ENCODE measurements around the gene TMEM141. TPM values are rescaled to one million over a fixed set of nuclear protein-coding genes. Genes with fewer than 3 reads are reported as not detected.
A peak's percentile ranks its signal among the peaks of the same experiment; 100 is the strongest.
"Not testable (repeated sequence)": the region's sequence is repeated elsewhere in the genome, so short reads cannot be mapped to it uniquely, and the experiment has no call there.

The TMEM141 gene
- total and polyA plus RNA-seq, 2 donors (not counting 3 experiments of a cell fraction or from before 2014, with no cell fraction given): 43.2 to 146 TPM

- DNase-seq (ENCODE audit: low read depth, low spot score); H3K4me1 ChIP-seq (ENCODE audit: control insufficient read depth, extremely low read depth, insufficient read depth, low read length); H3K4me3 ChIP-seq (replicated peaks in 1 of 3; ENCODE audit: insufficient read depth in 1 of 3, low read depth in 1 of 3, low read length in 3 of 3); H3K79me2 ChIP-seq (ENCODE audit: control insufficient read depth, insufficient read depth, low read length); H3K9ac ChIP-seq (replicated peaks; ENCODE audit: extremely low read depth, insufficient read depth, low read length); H3K4me2 ChIP-seq (ENCODE audit: insufficient read depth, low read length); H3K36me3 ChIP-seq (ENCODE audit: control insufficient read depth in 2 of 2, extremely low read depth in 1 of 2, insufficient read depth in 2 of 2, low read length in 2 of 2); H3K27me3 ChIP-seq (ENCODE audit: control insufficient read depth in 2 of 2, insufficient read depth in 2 of 2, low read length in 2 of 2); BruUV-seq (replicated peaks); POLR2A ChIA-PET; dilution Hi-C loops (cut with MboI; ENCODE audit: extremely low pct_ligation_motif_present, low sequenced_read_pairs); intact Hi-C loops (cut with micrococcal nuclease); H3K27ac ChIP-seq (ENCODE audit: insufficient read depth, low read depth, low read length); H3K9me3 ChIP-seq (replicated peaks; ENCODE audit: control insufficient read depth, insufficient read depth, low read length); FAIRE-seq; H2AFZ ChIP-seq (ENCODE audit: low read depth, low read length); H3K9me1 ChIP-seq (replicated peaks; ENCODE audit: control insufficient read depth, extremely low read depth, insufficient read depth, low read length); H4K20me1 ChIP-seq (replicated peaks; ENCODE audit: control insufficient read depth, extremely low read depth, insufficient read depth, low read length): not testable (repeated sequence)
- CTCF ChIA-PET: interaction anchor here (0.8 to 1.8 kb wide), 6 partner anchors 9 to 269 kb away, joined by 3 to 7 read pairs (median 4); no protein-coding TSS in a partner anchor
Measured at GRCh38 chr9:136765745-136766409, 25.3 kb upstream of the TMEM141 start.

GRCh38 chr9:136766410-136767120 lies 24.6 kb upstream of the TMEM141 start:
- H3K27me3 ChIP-seq (ENCODE audit: control insufficient read depth in 2 of 2, insufficient read depth in 2 of 2, low read length in 2 of 2); H4K20me1 ChIP-seq (replicated peaks; ENCODE audit: control insufficient read depth, extremely low read depth, insufficient read depth, low read length); H3K4me1 ChIP-seq (ENCODE audit: control insufficient read depth, extremely low read depth, insufficient read depth, low read length); H3K79me2 ChIP-seq (ENCODE audit: control insufficient read depth, insufficient read depth, low read length); H3K4me2 ChIP-seq (ENCODE audit: insufficient read depth, low read length); BruUV-seq (replicated peaks); H3K9me3 ChIP-seq (replicated peaks; ENCODE audit: control insufficient read depth, insufficient read depth, low read length); H3K9ac ChIP-seq (replicated peaks; ENCODE audit: extremely low read depth, insufficient read depth, low read length); POLR2A ChIA-PET; H3K27ac ChIP-seq (ENCODE audit: insufficient read depth, low read depth, low read length); H3K36me3 ChIP-seq (ENCODE audit: control insufficient read depth in 2 of 2, extremely low read depth in 1 of 2, insufficient read depth in 2 of 2, low read length in 2 of 2); H2AFZ ChIP-seq (ENCODE audit: low read depth, low read length); dilution Hi-C loops (cut with MboI; ENCODE audit: extremely low pct_ligation_motif_present, low sequenced_read_pairs); H3K4me3 ChIP-seq (replicated peaks in 1 of 3; ENCODE audit: insufficient read depth in 1 of 3, low read depth in 1 of 3, low read length in 3 of 3); DNase-seq (ENCODE audit: low read depth, low spot score); H3K9me1 ChIP-seq (replicated peaks; ENCODE audit: control insufficient read depth, extremely low read depth, insufficient read depth, low read length); intact Hi-C loops (cut with micrococcal nuclease): not testable (repeated sequence)
- CTCF ChIA-PET: interaction anchor here (0.8 to 1.8 kb wide), 6 partner anchors 8 to 269 kb away, joined by 3 to 7 read pairs (median 4); no protein-coding TSS in a partner anchor
- TF ChIP-seq CTCF (IDR thresholded peaks at IDR 0.05; ENCODE audit: extremely low read depth in 1 of 2, insufficient read depth in 1 of 2, low read depth in 1 of 2, low read length in 2 of 2): peak in 1 of 2 donors; percentile 15
- peak; percentile 72 for FAIRE-seq

All from endothelial cell of umbilical vein (primary cell).